ENCODE results near the gene POU1F1.
A peak's percentile ranks its signal among the peaks of the same experiment; 100 is the strongest.
"Not testable (repeated sequence)": the region's sequence is repeated elsewhere in the genome, so short reads cannot be mapped to it uniquely, and the experiment has no call there.

Gene POU1F1

DNA sequence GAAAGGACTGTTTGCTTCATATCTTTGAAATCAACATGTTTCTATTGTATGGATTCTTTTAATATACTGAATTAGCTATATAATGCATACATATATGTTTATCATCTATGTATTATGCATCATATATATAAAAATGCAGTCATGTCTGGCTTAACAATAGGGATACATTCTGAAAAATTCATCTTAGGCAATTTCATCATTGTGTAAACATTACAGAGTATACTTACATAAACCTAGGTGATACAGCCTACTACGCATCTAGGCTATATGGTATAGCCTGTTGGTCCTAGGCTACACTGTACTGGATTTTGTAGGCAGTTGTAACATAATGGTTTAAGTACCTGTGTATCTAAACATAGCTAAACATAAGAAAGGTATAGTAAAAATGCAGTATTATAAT, 27.6 kb downstream of the POU1F1 start:
- DNase-seq = no peak

DNA sequence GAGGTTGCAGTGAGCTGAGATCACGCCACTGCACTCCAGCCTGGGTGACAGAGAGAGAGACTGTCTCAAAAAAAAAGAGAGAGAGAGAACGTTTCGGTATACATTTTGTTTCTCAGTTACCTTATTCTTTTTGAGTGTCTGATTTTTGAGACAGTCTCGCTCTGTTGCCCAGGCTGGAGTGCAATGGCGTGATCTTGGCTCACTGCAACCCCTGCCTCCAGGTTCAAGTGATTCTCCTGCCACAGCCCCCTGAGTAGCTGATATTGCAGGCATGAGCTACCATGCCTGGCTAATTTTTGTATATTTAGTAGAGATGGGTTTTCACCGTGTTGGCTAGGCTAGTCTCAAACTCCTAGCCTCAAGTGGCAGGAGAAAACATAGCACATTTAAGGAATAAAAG, 28.2 kb downstream of the POU1F1 start:
- not testable (repeated sequence) for DNase-seq

DNA sequence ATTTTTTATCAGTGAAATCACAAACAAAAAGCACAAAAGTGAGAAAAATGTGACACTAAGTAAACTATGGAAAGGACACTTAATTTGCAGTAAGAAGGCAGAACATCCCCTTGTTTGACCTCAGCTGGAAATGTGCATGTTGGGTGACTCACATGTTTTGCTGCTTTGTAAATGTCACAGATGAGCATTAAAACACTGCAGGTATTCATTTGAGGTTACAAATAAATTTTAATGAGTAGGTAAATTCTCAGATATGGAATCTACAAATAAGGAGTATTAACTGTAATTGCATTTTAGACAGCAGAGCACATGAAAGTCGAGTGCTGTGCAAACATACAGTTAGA, 29.0 kb downstream of the POU1F1 start:
- no peak for DNase-seq

DNA sequence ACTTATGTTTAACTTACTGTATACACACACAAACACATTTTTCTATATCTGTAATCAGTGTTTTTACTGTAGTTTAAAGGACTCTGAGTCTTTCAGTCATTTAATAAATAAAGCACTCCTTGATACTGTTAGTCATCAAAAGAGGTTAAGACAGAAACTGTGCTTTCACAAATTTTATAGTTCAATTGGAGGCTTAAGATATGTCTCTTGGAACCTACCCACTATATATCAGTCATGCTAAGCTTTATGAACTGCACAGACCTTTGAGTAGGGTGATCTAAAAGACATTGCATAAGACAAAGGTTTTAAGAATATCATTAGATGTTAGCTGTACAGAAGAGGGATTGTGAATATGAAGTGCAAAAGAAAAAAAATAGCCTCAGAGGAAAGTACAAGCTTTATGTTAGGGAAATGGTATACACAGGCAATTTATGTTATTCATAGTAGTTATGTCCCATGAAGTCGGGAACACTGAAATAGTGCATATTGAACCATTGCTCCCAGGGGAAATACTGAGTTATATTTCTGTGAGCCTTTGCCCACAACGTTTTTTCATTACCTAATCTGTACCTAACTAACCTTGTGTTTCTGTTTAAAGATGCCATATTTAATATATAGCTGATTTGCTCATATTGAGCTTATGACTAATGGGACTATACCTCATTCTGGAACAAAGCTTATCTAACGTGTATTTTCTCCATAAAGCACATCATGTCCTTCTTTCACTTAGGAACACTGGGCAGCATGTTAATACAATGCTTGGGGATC, 29.5 kb downstream of the POU1F1 start:
- no peak for DNase-seq

DNA sequence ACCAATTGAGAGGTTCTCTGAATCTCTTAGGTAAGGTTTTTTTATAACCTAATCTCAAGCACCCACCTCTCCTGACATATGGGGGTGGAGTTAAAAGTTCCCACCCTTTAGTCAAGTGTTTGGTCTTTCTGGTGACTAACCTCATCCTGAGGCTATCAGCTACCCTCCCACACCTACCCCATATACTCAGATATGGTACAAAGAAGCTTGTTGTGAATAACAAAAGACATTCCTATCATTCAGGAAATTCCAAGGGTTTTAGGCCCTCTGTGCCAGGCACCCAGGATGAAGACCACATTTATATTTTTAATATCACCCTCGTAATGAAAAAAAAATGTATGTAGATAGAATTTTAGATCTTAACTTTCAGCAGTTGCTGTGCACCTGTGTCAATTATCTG, 40.3 kb downstream of the POU1F1 start:
- DNase-seq = no peak

DNA sequence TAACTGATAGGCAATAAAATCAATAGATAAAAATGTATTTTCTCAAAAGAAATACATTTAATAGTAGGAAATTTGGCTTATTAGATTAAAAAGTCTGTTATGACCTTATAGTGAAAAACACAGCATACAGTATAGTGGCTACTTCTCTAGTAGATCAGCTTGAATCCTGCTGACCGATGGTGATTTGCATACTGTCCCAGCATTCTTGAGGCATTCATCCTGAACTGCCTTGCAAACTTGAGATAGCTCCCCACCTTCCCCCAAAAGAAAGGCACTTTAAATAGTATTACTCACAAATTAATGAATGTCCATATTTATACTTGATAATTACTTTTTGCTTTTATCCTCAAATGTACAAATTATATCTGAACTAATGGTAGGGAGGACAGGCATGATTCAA, 42.6 kb downstream of the POU1F1 start:
- no peak for DNase-seq

DNA sequence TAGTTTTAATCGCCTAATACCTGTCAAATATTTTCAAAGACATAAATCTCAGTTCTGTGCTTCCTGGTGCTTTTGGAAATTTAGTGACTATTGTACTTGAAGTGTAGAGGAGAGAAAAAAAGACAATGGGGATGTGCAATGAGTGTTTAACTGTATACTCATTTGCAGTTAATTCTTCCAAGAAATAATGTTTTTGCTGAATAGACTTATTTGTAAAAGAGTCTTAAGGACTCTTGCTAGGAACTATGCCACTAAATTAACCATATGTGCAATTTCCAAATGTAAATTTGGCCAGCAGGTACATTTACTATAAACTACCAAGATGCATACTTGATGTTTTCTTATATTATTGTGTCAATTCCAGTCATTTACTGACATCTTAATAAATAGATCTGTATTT, 47.3 kb downstream of the POU1F1 start:
- DNase-seq = no peak

DNA sequence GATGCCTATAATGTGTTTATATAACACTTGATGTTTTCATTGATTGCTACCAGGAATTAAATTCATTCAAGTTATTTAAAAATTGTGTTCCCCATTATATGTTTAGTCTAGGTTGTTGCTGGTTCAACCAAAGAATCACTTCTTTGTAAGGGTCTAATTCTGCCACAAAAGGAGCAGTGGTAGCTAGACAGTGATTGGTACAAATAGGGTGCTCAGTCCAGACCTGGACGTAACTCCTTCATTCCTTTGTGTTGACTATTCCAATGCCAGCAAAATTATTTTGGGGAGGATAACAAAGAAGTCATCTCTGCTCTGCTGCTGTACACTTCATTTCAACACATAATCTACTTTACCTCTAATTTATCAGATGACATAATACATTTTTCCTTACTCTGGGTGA, 48.1 kb downstream of the POU1F1 start:
- no peak for DNase-seq

DNA sequence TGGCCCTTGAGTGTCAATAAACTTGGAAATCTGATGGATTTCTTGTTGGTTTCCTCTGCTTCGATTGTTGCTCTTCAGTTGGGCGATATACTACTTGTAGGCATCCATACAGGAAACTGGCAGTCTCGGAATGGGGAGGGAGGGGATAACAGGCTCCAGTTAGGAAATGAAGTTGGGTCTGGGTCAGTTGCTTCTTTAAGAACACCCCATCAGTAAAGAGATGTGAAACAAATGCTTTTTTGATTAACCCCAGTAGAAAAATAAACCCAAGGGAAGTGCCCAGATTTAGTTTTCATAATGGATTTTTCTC, 48.6 kb downstream of the POU1F1 start:
- no peak for DNase-seq

DNA sequence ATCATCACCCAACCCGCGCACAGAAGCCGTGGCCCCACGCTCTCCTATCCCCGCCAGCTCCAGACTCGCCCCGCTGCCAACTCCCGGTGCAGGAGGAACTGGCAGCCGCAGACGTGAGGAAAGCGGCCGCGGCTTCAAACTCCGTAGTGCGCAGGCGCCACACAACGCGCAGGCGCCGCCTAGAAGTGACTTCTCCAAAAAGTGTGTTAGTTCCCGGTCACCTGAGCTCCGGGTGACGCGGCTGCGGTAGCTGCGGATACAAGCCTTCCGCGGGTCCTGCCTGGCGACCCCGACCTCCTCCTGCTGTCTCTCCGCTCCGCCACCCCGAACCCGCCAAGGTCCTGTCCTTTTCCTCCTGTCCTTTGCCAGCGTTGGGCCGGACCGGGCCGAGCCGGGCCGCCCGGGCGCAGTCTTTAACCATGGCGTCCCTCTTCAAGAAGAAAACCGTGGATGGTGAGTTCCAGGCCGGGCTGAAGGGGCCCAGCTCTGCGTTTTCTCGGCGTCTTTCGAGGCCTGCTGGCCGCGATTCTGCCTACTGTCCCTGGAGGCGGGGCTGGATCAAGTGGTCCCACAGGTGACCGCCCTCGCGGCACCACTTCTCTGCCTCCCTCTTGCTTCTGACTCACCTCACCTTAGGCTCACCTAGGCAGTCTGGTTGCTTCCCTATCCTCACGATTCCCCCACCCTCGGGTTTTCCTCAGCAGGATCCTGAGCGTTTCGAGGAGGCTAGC, 49.1 kb downstream of the POU1F1 start, which contains the start of gene CHMP2B:
TSS of gene CHMP2B (plus strand) at position 206 of the 731 bp plus-strand sequence. CDS start at position 420, 214 bp downstream.
- peak; percentile 93 for DNase-seq

DNA sequence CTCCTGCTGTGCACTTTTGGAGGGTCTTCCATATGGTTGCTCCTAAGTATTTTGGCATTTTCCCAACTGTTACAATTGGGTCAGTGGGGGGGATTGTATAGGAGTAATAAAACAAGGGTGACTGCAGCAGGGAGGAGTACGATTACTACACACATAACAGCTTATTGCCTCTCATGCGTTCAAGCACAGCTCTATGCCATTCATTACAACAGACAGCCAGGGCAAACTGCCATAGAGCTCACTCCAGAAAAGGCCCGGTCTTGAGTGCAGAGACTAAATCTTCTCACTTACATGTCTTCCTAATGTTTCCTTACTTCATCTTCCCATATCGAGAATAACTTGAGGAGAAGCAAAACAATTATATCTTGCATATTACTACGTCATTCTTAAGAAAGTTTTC, 50.7 kb downstream of the POU1F1 start:
- no peak for DNase-seq

DNA sequence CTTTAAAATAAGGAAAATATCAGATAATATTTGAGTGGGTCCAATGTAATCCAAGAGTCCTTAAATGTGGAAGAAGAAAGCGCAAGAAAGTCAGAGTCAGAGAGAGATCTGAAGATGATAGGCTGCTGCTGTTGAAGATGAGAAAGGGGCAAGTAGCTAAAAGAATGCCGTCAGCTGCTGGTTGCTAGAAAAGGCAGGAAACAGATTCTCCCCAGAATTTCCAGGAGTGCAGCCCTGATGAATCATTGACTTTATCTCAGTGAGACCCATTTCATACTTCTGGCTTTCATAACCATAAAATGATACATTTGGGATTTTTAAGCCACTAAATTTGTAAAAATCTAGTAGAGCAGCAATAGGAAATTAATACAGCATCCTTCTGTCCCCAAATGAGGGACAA, 56.8 kb downstream of the POU1F1 start:
- no peak for DNase-seq

DNA sequence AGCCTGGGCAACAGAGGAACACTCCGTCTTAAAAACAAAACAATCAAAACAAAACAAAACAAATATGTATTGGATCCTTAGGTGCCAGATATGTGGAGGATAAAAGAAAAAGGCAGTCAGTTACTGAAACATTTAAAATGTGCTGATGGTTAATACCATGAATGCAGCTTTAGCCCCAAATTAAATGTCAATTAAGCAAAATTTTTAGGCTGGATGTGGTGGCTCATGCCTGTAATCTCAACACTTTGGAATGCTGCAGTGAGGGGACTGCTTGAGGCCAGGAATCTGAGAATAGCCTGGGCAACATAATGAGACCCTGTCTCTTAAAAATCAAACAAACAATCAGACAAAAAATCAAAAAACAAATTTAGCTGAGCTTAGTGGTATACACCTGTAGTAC, 57.8 kb downstream of the POU1F1 start:
- no peak for DNase-seq
